Measurements from ENCODE around the gene SPATA2. TPM values are rescaled to one million over a fixed set of nuclear protein-coding genes. Genes with fewer than 3 reads are reported as not detected.
"Not testable (repeated sequence)": the region's sequence is repeated elsewhere in the genome, so short reads cannot be mapped to it uniquely, and the experiment has no call there.

SPATA2 gene
- total RNA-seq, 5 donors from 2014 or later (not counting 1 experiment from before 2014, with no cell fraction given) = 9.6 to 19.4 (median 10.4) TPM

DNA sequence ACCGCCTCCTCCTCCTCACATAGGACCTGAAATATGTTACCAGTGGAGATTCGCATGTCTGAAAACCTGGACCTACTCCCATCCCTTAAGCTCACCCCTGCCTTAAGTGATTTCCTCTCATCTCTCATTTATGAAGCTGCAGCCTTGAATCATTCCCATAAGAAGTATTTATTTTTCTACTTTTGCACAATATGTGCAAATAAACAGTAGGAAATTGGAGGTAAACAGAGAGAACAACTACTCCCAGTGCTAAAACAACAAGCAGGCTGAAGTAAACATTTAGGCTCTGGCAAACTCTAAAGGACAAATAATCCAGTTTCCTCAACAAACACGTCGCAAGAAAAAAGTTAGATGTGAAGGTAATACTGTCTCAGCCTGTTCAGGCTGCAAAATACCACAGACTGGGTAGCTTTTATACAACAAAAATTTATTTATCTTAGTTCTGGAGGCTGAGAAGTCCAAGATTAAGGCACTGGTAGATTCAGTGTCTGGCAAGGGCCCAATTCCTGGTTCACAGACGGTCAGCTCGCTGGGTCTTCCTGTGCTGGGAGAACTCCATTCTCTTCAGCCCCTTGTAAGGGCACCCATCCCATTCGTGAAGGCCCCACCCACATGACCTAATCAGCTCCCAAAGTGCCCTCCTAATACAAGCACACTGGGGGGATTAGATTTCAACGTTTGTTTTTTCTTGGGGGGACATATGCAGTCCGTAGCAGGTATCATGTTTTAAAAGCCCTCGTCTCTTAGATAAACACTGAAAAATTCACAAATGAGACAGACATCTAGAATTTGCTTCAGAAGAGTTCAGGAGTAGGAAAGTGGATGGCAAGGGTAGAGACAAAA is 15.6 kb downstream of the SPATA2 start:
- Histone ChIP-seq H3K27ac (ENCODE audit: low read length) (no peak overlapping the region), H3K4me3 (ENCODE audit: control insufficient read depth in 1 of 2, extremely low read depth in 1 of 2, low read length in 1 of 2) (no peak overlapping the region), H3K36me3 (ENCODE audit: control insufficient read depth in 2 of 2, extremely low read depth in 1 of 2, insufficient read depth in 1 of 2, low read length in 1 of 2) (peaks cover 5 to 13% of the 10 kb centered on the region in 2 donors), H3K4me1 (ENCODE audit: control insufficient read depth in 1 of 2, extremely low read depth in 1 of 2, insufficient read depth in 2 of 2, low read length in 2 of 2) (no peaks in the 10 kb centered on the region), H3K27me3 (replicated peaks in 1 of 2; ENCODE audit: control insufficient read depth in 2 of 2, extremely low read depth in 1 of 2, insufficient read depth in 2 of 2, low read length in 1 of 2) (no peaks in the 10 kb centered on the region), H3K9me3 (no peaks in the 10 kb centered on the region)
- Mint-ChIP-seq H3K27me3 (no peaks in the 10 kb centered on the region), H3K4me1 (peaks cover 0 to 3% (median 3%) of the 10 kb centered on the region in 3 donors), H3K27ac (peak overlapping the region in 1 of 2 donors; percentile 6), H3K9me3 (no peaks in the 10 kb centered on the region), H3K36me3 (peaks cover 16% of the 10 kb centered on the region), H3K4me3 (no peak overlapping the region)
- ChIA-PET CTCF (interaction anchor here in 1 of 2 donors (0.6 kb wide), 1 partner anchor 577 kb away, joined by 5 read pairs; no protein-coding TSS in a partner anchor), POLR2A (interaction anchor here in 1 of 2 donors (1.0 kb wide), 1 partner anchor 13 kb away, joined by 3 read pairs; no protein-coding TSS in a partner anchor)
- ATAC-seq (replicated peaks in 1 of 4) = no peak
- no peak for DNase-seq
- 90% methylated on average over 2 of the region's 10 CpGs for WGBS (ENCODE audit: insufficient coverage)

DNA sequence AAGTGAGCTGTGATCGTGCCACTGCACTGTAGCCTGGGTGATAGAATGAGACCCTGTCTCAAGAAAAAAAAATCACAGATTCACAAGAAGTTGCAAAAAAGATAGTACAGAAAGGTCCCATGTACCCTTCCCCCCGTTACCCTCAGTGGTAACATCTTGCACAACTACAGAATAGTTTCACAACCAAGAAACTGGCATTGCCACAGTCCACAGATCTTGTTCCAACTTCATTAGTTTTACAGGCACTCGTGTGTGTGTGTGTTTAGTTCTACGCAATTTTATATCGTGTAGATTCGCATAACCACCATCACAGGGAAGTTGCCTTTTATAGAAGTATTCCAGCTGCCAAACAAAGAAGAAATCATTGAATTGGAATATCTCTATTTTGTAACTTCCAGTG is 19.1 kb downstream of the SPATA2 start:
- no CpG with 5 or more reads among the region's 6 CpGs for WGBS (ENCODE audit: insufficient coverage)
- H3K4me1 ChIP-seq (ENCODE audit: control insufficient read depth in 1 of 2, extremely low read depth in 1 of 2, insufficient read depth in 2 of 2, low read length in 2 of 2) = peaks cover 0 to 17% of the 10 kb centered on the region in 2 experiments
- H3K36me3 ChIP-seq (ENCODE audit: control insufficient read depth in 2 of 2, extremely low read depth in 1 of 2, insufficient read depth in 1 of 2, low read length in 1 of 2) = no peaks in the 10 kb centered on the region
- ATAC-seq (replicated peaks in 1 of 4) (no peak), DNase-seq (no peak)
- Mint-ChIP-seq H3K27me3 (no peaks in the 10 kb centered on the region), H3K4me3 (no peak overlapping the region), H3K27ac (no peak overlapping the region), H3K36me3 (peaks cover 5% of the 10 kb centered on the region), H3K4me1 (peaks cover 10 to 21% (median 17%) of the 10 kb centered on the region in 3 donors), H3K9me3 (no peaks in the 10 kb centered on the region)
- H3K27ac ChIP-seq (ENCODE audit: low read length) = no peak overlapping the region
- H3K4me3 ChIP-seq (ENCODE audit: control insufficient read depth in 1 of 2, extremely low read depth in 1 of 2, low read length in 1 of 2) = no peak overlapping the region
- H3K9me3 ChIP-seq = no peaks in the 10 kb centered on the region
- POLR2A ChIA-PET = no interaction called here
- CTCF ChIA-PET = interaction anchor here in 1 of 2 donors (1.7 kb wide), 1 partner anchor 10 kb away, joined by 5 read pairs; no protein-coding TSS in a partner anchor
- no peaks in the 10 kb centered on the region for H3K27me3 ChIP-seq (replicated peaks in 1 of 2; ENCODE audit: control insufficient read depth in 2 of 2, extremely low read depth in 1 of 2, insufficient read depth in 2 of 2, low read length in 1 of 2)

GRCh38 chr20:49895474-49896093 is 19.7 kb downstream of the SPATA2 start:
- H3K9me3 ChIP-seq; H3K4me3 ChIP-seq (ENCODE audit: control insufficient read depth in 1 of 2, extremely low read depth in 1 of 2, low read length in 1 of 2); POLR2A ChIA-PET; H3K36me3 Mint-ChIP-seq; H3K27ac Mint-ChIP-seq; H3K4me3 Mint-ChIP-seq; DNase-seq; H3K9me3 Mint-ChIP-seq; H3K27ac ChIP-seq (ENCODE audit: low read length); H3K36me3 ChIP-seq (ENCODE audit: control insufficient read depth in 2 of 2, extremely low read depth in 1 of 2, insufficient read depth in 1 of 2, low read length in 1 of 2); ATAC-seq (replicated peaks in 1 of 4); H3K27me3 ChIP-seq (replicated peaks in 1 of 2; ENCODE audit: control insufficient read depth in 2 of 2, extremely low read depth in 1 of 2, insufficient read depth in 2 of 2, low read length in 1 of 2); H3K27me3 Mint-ChIP-seq: not testable (repeated sequence)
- H3K4me1 ChIP-seq (ENCODE audit: control insufficient read depth in 1 of 2, extremely low read depth in 1 of 2, insufficient read depth in 2 of 2, low read length in 2 of 2) = peaks cover 0 to 17% of the 10 kb centered on the region in 2 experiments
- WGBS (ENCODE audit: insufficient coverage) = 100% methylated on average over 1 of the region's 7 CpGs
- CTCF ChIA-PET = interaction anchor here in 1 of 2 donors (1.7 kb wide), 1 partner anchor 11 kb away, joined by 5 read pairs; no protein-coding TSS in a partner anchor
- H3K4me1 Mint-ChIP-seq = peaks cover 10 to 21% (median 17%) of the 10 kb centered on the region in 3 donors

- peaks cover 11 to 21% (median 17%) of the 10 kb centered on the region in 3 donors for H3K4me1 Mint-ChIP-seq
- POLR2A ChIA-PET = no interaction called here
- peak overlapping the region; percentile 6 to 35 (median 18) for H3K4me3 Mint-ChIP-seq
- WGBS (ENCODE audit: insufficient coverage) = no CpG with 5 or more reads among the region's 6 CpGs
- ATAC-seq (replicated peaks in 1 of 4) = peak in 1 of 4 experiments; percentile 36
- Histone ChIP-seq H3K9me3 (no peaks in the 10 kb centered on the region), H3K4me3 (ENCODE audit: control insufficient read depth in 1 of 2, extremely low read depth in 1 of 2, low read length in 1 of 2) (no peak overlapping the region), H3K27ac (ENCODE audit: low read length) (no peak overlapping the region), H3K27me3 (replicated peaks in 1 of 2; ENCODE audit: control insufficient read depth in 2 of 2, extremely low read depth in 1 of 2, insufficient read depth in 2 of 2, low read length in 1 of 2) (no peaks in the 10 kb centered on the region), H3K4me1 (ENCODE audit: control insufficient read depth in 1 of 2, extremely low read depth in 1 of 2, insufficient read depth in 2 of 2, low read length in 2 of 2) (peaks cover 0 to 17% of the 10 kb centered on the region in 2 experiments), H3K36me3 (ENCODE audit: control insufficient read depth in 2 of 2, extremely low read depth in 1 of 2, insufficient read depth in 1 of 2, low read length in 1 of 2) (peaks cover 5% of the 10 kb centered on the region in 2 donors)
- H3K9me3 Mint-ChIP-seq = no peaks in the 10 kb centered on the region
- no peaks in the 10 kb centered on the region for H3K27me3 Mint-ChIP-seq
- DNase-seq = no peak
- H3K27ac Mint-ChIP-seq = peak overlapping the region in 1 of 2 donors; percentile 65
- peaks cover 12% of the 10 kb centered on the region for H3K36me3 Mint-ChIP-seq
- CTCF ChIA-PET = interaction anchor here in 1 of 2 donors (0.5 kb wide), 1 partner anchor 16 kb away, joined by 3 read pairs; no protein-coding TSS in a partner anchor
Measured at GRCh38 chr20:49894073-49894470, 21.3 kb downstream of the SPATA2 start.

DNA sequence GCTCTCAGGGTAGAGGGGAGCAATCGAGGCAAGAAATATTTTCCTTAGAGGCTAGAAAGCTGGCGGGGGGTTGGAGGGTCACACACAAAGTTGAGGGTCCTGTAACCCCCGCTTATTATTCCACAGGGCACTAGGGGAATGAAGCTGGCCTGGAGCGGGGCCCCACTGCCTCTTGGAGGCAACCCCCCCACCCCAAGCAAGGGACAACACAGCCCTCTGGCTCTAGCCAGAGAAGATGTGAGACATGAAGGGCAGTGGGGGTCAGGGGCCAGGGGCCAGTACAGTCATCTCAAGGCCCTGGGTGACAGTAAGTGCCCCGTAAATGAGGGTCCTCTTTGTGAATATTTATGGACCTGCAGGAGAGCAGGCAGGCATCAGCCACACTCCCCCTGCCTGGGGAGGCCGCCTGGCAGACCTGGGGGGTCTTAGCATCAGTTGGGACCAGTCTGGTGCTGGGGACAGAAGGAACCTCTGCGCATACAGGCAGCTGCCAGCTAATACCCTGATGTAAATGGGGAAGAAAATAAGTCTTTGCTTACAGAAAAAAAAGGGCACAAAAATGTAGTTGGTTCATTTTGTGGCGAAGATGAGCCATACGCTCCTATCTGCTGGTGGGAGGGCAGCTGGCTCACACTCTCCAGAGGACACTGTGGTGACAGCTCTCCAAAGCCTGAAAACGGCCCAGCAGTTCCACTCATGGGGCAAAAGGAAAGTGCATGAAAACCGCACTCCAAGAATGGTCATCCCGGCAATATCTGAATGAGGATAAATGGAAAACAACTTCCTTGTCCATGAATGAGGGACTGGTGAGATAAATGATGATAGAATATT is 21.9 kb downstream of the SPATA2 start:
- WGBS (ENCODE audit: insufficient coverage) = 61% methylated on average over 5 of the region's 12 CpGs
- Histone ChIP-seq H3K9me3 (no peaks in the 10 kb centered on the region), H3K36me3 (ENCODE audit: control insufficient read depth in 2 of 2, extremely low read depth in 1 of 2, insufficient read depth in 1 of 2, low read length in 1 of 2) (peaks cover 6 to 7% of the 10 kb centered on the region in 2 donors), H3K4me3 (ENCODE audit: control insufficient read depth in 1 of 2, extremely low read depth in 1 of 2, low read length in 1 of 2) (no peak overlapping the region), H3K4me1 (ENCODE audit: control insufficient read depth in 1 of 2, extremely low read depth in 1 of 2, insufficient read depth in 2 of 2, low read length in 2 of 2) (peaks cover 0 to 17% of the 10 kb centered on the region in 2 experiments), H3K27me3 (replicated peaks in 1 of 2; ENCODE audit: control insufficient read depth in 2 of 2, extremely low read depth in 1 of 2, insufficient read depth in 2 of 2, low read length in 1 of 2) (no peaks in the 10 kb centered on the region), H3K27ac (ENCODE audit: low read length) (no peak overlapping the region)
- DNase-seq = no peak
- Mint-ChIP-seq H3K27ac (peak overlapping the region in 1 of 2 donors; percentile 65), H3K4me3 (peak overlapping the region; percentile 12 to 35 (median 18)), H3K4me1 (peaks cover 17 to 21% (median 17%) of the 10 kb centered on the region in 3 donors), H3K27me3 (no peaks in the 10 kb centered on the region), H3K9me3 (no peaks in the 10 kb centered on the region), H3K36me3 (peaks cover 18% of the 10 kb centered on the region)
- no peak for ATAC-seq (replicated peaks in 1 of 4)
- ChIA-PET CTCF (interaction anchor here (0.5 to 0.6 kb wide), 2 partner anchors 16 to 288 kb away, joined by 3 to 4 read pairs; no protein-coding TSS in a partner anchor), POLR2A (no interaction called here)

Measured in T-cell (primary cell).